ENCODE results near the gene MRPS23. TPM values are rescaled to one million over a fixed set of nuclear protein-coding genes. Genes with fewer than 3 reads are reported as not detected.

The MRPS23 gene
- total RNA-seq, 5 donors from 2014 or later (not counting 1 experiment from before 2014, with no cell fraction given): 13.3 to 32.3 (median 25.2) TPM

DNA sequence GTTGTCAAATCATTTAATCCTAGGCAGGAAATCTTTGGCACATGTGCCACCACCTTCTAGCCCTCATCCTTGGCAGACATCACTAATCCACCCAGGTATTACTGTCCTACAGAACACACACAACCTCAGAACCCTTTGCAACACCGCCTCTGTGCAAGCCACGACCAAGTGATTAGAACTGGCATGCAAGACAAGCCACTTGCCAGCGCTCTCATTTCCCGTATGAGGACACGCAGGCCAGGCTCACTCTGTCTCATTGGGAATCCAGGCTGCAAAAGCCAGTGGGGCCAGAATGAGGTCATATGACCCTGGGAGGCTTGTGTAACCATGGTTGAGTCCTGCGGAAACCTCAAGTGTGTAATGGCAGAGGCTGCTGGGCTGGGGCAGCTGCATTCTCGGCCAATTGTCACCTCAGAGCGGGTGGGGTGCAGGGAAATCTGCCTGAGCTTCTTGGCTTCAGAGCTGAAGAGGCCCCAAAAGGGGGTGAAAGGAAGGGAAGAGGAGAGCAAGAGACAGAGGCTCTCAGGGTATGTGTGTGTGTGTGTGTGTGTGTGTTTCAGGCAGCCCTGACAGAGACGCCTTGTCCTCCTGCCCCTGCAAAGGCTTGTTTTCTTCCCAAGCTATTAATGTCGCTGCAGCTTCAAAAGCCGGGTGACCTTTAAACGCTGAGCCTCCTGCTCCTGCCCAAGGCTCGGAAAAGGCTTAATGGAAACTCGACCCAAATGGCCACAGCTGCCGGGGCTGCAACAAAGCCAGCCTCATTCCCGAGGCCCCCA is 43.2 kb upstream of the MRPS23 start:
- ChIA-PET POLR2A (interaction anchor here in 1 of 2 donors (0.8 kb wide), 1 partner anchor 139 kb away, joined by 3 read pairs; no protein-coding TSS in a partner anchor), CTCF (interaction anchor here (0.6 to 2.8 kb wide), 10 partner anchors 32 to 599 kb away, joined by 3 to 15 read pairs (median 4); no protein-coding TSS in a partner anchor)
- Mint-ChIP-seq H3K4me1 (peaks cover 3 to 9% (median 6%) of the 10 kb centered on the region in 3 donors), H3K27ac (no peak overlapping the region), H3K9me3 (no peaks in the 10 kb centered on the region), H3K36me3 (no peaks in the 10 kb centered on the region), H3K27me3 (peaks cover 0 to 6% of the 10 kb centered on the region in 2 donors), H3K4me3 (no peak overlapping the region)
- 53% methylated on average over 14 of the region's 16 CpGs for WGBS (ENCODE audit: insufficient coverage)
- peaks cover 0 to 11% of the 10 kb centered on the region in 2 experiments for H3K4me1 ChIP-seq (ENCODE audit: control insufficient read depth in 1 of 2, extremely low read depth in 1 of 2, insufficient read depth in 2 of 2, low read length in 2 of 2)
- no peak overlapping the region for H3K4me3 ChIP-seq (ENCODE audit: control insufficient read depth in 1 of 2, extremely low read depth in 1 of 2, low read length in 1 of 2)
- ATAC-seq (replicated peaks in 1 of 4) (no peak), DNase-seq (peak in 6 of 35 experiments; percentile 4 to 45 (median 12))
- peaks cover 0 to 33% of the 10 kb centered on the region in 2 experiments for H3K27me3 ChIP-seq (replicated peaks in 1 of 2; ENCODE audit: control insufficient read depth in 2 of 2, extremely low read depth in 1 of 2, insufficient read depth in 2 of 2, low read length in 1 of 2)
- no peaks in the 10 kb centered on the region for H3K36me3 ChIP-seq (ENCODE audit: control insufficient read depth in 2 of 2, extremely low read depth in 1 of 2, insufficient read depth in 1 of 2, low read length in 1 of 2)
- no peaks in the 10 kb centered on the region for H3K9me3 ChIP-seq
- H3K27ac ChIP-seq (ENCODE audit: low read length): no peak overlapping the region

DNA sequence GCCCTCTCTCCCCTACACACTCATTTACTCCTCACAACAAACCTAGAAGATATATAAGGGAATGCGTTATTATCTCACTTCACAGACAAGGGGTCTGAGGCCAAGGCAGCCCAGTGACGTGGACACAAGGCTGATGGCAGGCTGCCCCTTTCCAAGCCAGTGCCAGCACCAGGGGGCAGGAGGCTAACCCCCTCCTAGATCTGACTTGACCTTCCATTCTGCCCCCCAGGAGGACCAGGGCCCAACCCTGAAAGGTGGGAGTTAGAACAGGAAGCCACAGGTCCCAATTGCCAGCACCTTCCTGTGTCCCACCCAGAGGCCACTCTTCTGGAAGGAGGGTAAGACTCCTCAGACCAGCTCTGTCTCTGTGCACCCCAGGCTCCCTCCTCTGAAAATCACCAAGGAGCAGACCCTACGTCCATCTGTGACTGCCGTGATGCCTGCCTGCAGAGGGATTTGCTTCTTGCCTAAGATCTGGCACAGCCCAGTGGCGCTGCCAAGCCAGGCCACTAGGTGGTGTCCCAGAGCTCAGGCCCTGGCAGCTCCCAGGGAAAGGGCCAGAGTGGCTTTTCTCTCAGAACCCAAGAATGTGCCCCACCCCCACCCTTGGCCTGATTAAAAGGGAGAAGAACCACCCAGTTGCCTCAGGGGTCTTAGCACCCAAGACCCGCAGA is 42.4 kb upstream of the MRPS23 start:
- Histone ChIP-seq H3K4me1 (ENCODE audit: control insufficient read depth in 1 of 2, extremely low read depth in 1 of 2, insufficient read depth in 2 of 2, low read length in 2 of 2) (peaks cover 0 to 11% of the 10 kb centered on the region in 2 experiments), H3K9me3 (no peaks in the 10 kb centered on the region), H3K27ac (ENCODE audit: low read length) (no peak overlapping the region), H3K36me3 (ENCODE audit: control insufficient read depth in 2 of 2, extremely low read depth in 1 of 2, insufficient read depth in 1 of 2, low read length in 1 of 2) (no peaks in the 10 kb centered on the region), H3K27me3 (replicated peaks in 1 of 2; ENCODE audit: control insufficient read depth in 2 of 2, extremely low read depth in 1 of 2, insufficient read depth in 2 of 2, low read length in 1 of 2) (peaks cover 0 to 33% of the 10 kb centered on the region in 2 experiments), H3K4me3 (ENCODE audit: control insufficient read depth in 1 of 2, extremely low read depth in 1 of 2, low read length in 1 of 2) (no peak overlapping the region)
- Mint-ChIP-seq H3K9me3 (no peaks in the 10 kb centered on the region), H3K36me3 (no peaks in the 10 kb centered on the region), H3K4me3 (no peak overlapping the region), H3K27me3 (peaks cover 0 to 6% of the 10 kb centered on the region in 2 donors), H3K27ac (no peak overlapping the region), H3K4me1 (peaks cover 3 to 9% (median 6%) of the 10 kb centered on the region in 3 donors)
- ChIA-PET POLR2A (no interaction called here), CTCF (interaction anchor here (0.6 to 2.8 kb wide), 8 partner anchors 104 to 280 kb away, joined by 3 to 15 read pairs (median 4); no protein-coding TSS in a partner anchor)
- 40% methylated on average over 3 of the region's 6 CpGs for WGBS (ENCODE audit: insufficient coverage)
- ATAC-seq (replicated peaks in 1 of 4) (peak; percentile 77 to 90 (median 85)), DNase-seq (peak; percentile 42 to 82 (median 69))

- H3K27ac ChIP-seq (ENCODE audit: low read length): no peak overlapping the region
These were observed 41.0 kb upstream of the MRPS23 start for GRCh38 chr17:57890857-57891232.

GRCh38 chr17:57889892-57890856 is 40.3 kb upstream of the MRPS23 start:
- Mint-ChIP-seq H3K4me1 (peaks cover 3 to 9% (median 6%) of the 10 kb centered on the region in 3 donors), H3K9me3 (no peaks in the 10 kb centered on the region), H3K27me3 (peaks cover 0 to 6% of the 10 kb centered on the region in 2 donors), H3K36me3 (no peaks in the 10 kb centered on the region), H3K27ac (no peak overlapping the region), H3K4me3 (no peak overlapping the region)
- ChIA-PET POLR2A (no interaction called here), CTCF (interaction anchor here in 1 of 2 donors (2.8 kb wide), 1 partner anchor 109 kb away, joined by 12 read pairs; no protein-coding TSS in a partner anchor)
- DNase-seq (no peak), ATAC-seq (replicated peaks in 1 of 4) (no peak)
- 88% methylated on average over 6 of the region's 11 CpGs for WGBS (ENCODE audit: insufficient coverage)
- H3K27me3 ChIP-seq (replicated peaks in 1 of 2; ENCODE audit: control insufficient read depth in 2 of 2, extremely low read depth in 1 of 2, insufficient read depth in 2 of 2, low read length in 1 of 2): peaks cover 0 to 30% of the 10 kb centered on the region in 2 experiments
- no peaks in the 10 kb centered on the region for H3K36me3 ChIP-seq (ENCODE audit: control insufficient read depth in 2 of 2, extremely low read depth in 1 of 2, insufficient read depth in 1 of 2, low read length in 1 of 2)
- H3K4me3 ChIP-seq (ENCODE audit: control insufficient read depth in 1 of 2, extremely low read depth in 1 of 2, low read length in 1 of 2): no peak overlapping the region
- H3K4me1 ChIP-seq (ENCODE audit: control insufficient read depth in 1 of 2, extremely low read depth in 1 of 2, insufficient read depth in 2 of 2, low read length in 2 of 2): peaks cover 0 to 11% of the 10 kb centered on the region in 2 experiments
- no peaks in the 10 kb centered on the region for H3K9me3 ChIP-seq
- no peak overlapping the region for H3K27ac ChIP-seq (ENCODE audit: low read length)

More at GRCh38 chr17:57890857-57891232, 41.0 kb upstream of the MRPS23 start:
- H3K4me3 Mint-ChIP-seq: no peak overlapping the region
- POLR2A ChIA-PET: no interaction called here
- H3K9me3 Mint-ChIP-seq: no peaks in the 10 kb centered on the region
- Histone ChIP-seq H3K27me3 (replicated peaks in 1 of 2; ENCODE audit: control insufficient read depth in 2 of 2, extremely low read depth in 1 of 2, insufficient read depth in 2 of 2, low read length in 1 of 2) (peaks cover 0 to 33% of the 10 kb centered on the region in 2 experiments), H3K9me3 (no peaks in the 10 kb centered on the region), H3K4me1 (ENCODE audit: control insufficient read depth in 1 of 2, extremely low read depth in 1 of 2, insufficient read depth in 2 of 2, low read length in 2 of 2) (peaks cover 0 to 11% of the 10 kb centered on the region in 2 experiments), H3K4me3 (ENCODE audit: control insufficient read depth in 1 of 2, extremely low read depth in 1 of 2, low read length in 1 of 2) (no peak overlapping the region), H3K36me3 (ENCODE audit: control insufficient read depth in 2 of 2, extremely low read depth in 1 of 2, insufficient read depth in 1 of 2, low read length in 1 of 2) (no peaks in the 10 kb centered on the region)
- no peak overlapping the region for H3K27ac Mint-ChIP-seq
- 71% methylated on average over 3 of the region's 4 CpGs for WGBS (ENCODE audit: insufficient coverage)
- no peak for ATAC-seq (replicated peaks in 1 of 4)
- CTCF ChIA-PET: interaction anchor here in 1 of 2 donors (2.8 kb wide), 1 partner anchor 109 kb away, joined by 12 read pairs; no protein-coding TSS in a partner anchor
- peaks cover 0 to 6% of the 10 kb centered on the region in 2 donors for H3K27me3 Mint-ChIP-seq
- no peaks in the 10 kb centered on the region for H3K36me3 Mint-ChIP-seq
- DNase-seq: no peak
- peaks cover 3 to 9% (median 6%) of the 10 kb centered on the region in 3 donors for H3K4me1 Mint-ChIP-seq

- no peak overlapping the region for H3K27ac Mint-ChIP-seq
- H3K27me3 ChIP-seq (replicated peaks in 1 of 2; ENCODE audit: control insufficient read depth in 2 of 2, extremely low read depth in 1 of 2, insufficient read depth in 2 of 2, low read length in 1 of 2): peaks cover 0 to 31% of the 10 kb centered on the region in 2 experiments
- no peak for DNase-seq
- H3K4me3 ChIP-seq (ENCODE audit: control insufficient read depth in 1 of 2, extremely low read depth in 1 of 2, low read length in 1 of 2): no peak overlapping the region
- H3K36me3 Mint-ChIP-seq: no peaks in the 10 kb centered on the region
- no peaks in the 10 kb centered on the region for H3K9me3 ChIP-seq
- peaks cover 3 to 9% (median 6%) of the 10 kb centered on the region in 3 donors for H3K4me1 Mint-ChIP-seq
- H3K36me3 ChIP-seq (ENCODE audit: control insufficient read depth in 2 of 2, extremely low read depth in 1 of 2, insufficient read depth in 1 of 2, low read length in 1 of 2): no peaks in the 10 kb centered on the region
- no peaks in the 10 kb centered on the region for H3K9me3 Mint-ChIP-seq
- CTCF ChIA-PET: no interaction called here
- peaks cover 0 to 11% of the 10 kb centered on the region in 2 experiments for H3K4me1 ChIP-seq (ENCODE audit: control insufficient read depth in 1 of 2, extremely low read depth in 1 of 2, insufficient read depth in 2 of 2, low read length in 2 of 2)
- POLR2A ChIA-PET: no interaction called here
- no peak overlapping the region for H3K27ac ChIP-seq (ENCODE audit: low read length)
- ATAC-seq (replicated peaks in 1 of 4): no peak
- H3K27me3 Mint-ChIP-seq: peaks cover 0 to 6% of the 10 kb centered on the region in 2 donors
- 100% methylated on average over 1 of the region's 2 CpGs for WGBS (ENCODE audit: insufficient coverage)
- no peak overlapping the region for H3K4me3 Mint-ChIP-seq
These were observed 39.4 kb upstream of the MRPS23 start for GRCh38 chr17:57889252-57889651.

Measured in T-cell (primary cell).